ENCODE data around the gene CENPH. TPM values are rescaled to one million over a fixed set of nuclear protein-coding genes. Genes with fewer than 3 reads are reported as not detected.

CENPH gene
- total and polyA plus RNA-seq, 2 of the 8 experiments (the other 6 are each of a cell fraction or from before 2014, with no cell fraction given), result 69.0 to 82.8 TPM

- H3K18ac ChIP-seq (ENCODE audit: extremely low read depth, low read length), result no peak overlapping the region
- WGBS, 2 experiments (ENCODE audit: extremely low coverage in 1 of 2, insufficient coverage in 1 of 2, insufficient read length in 1 of 2, insufficient replicate concordance in 2 of 2, low coverage in 1 of 2, low lambda C conversion rate in 2 of 2, missing lambda C conversion rate in 1 of 2), result 34% methylated on average over 8 of the region's 8 CpGs; no CpG with 5 or more reads in 1 of the 2 experiments
- H3K27me3 ChIP-seq (replicated peaks in 1 of 4; ENCODE audit: control insufficient read depth in 3 of 4, extremely low read depth in 1 of 4, insufficient read depth in 3 of 4, low read length in 3 of 4), result no peaks in the 10 kb centered on the region
- ChIA-PET CTCF (ENCODE audit: partially characterized antibody) (interaction anchor here (1.7 kb wide), 1 partner anchor 11 kb away, joined by 6 read pairs; no protein-coding TSS in a partner anchor), POLR2A (ENCODE audit: partially characterized antibody) (interaction anchor here (0.6 to 3.9 kb wide), 16 partner anchors 10 to 226 kb away, joined by 3 to 34 read pairs (median 8); partner anchors contain the start of genes CCNB1, CDK7, MARVELD2 and SLC30A5)
- peaks cover 8% of the 10 kb centered on the region; the same call in 1 of the 2 replicates for H3K23me2 ChIP-seq (ENCODE audit: low read depth, low read length)
- H3K36me3 ChIP-seq (ENCODE audit: control insufficient read depth in 2 of 4, insufficient read depth in 4 of 4, low read length in 3 of 4), result peaks cover 7 to 23% (median 14%) of the 10 kb centered on the region in 4 experiments
- no peak overlapping the region for H2BK15ac ChIP-seq (ENCODE audit: low read length)
- no peak overlapping the region for H3K56ac ChIP-seq (replicated peaks; ENCODE audit: insufficient read length, low read depth, low read length)
- no peak overlapping the region for H4K8ac ChIP-seq (ENCODE audit: extremely low read depth, insufficient read depth, low read length)
- no peaks in the 10 kb centered on the region for H4K20me1 ChIP-seq (replicated peaks in 1 of 2; ENCODE audit: control insufficient read depth in 1 of 2, insufficient read depth in 2 of 2, low read length in 2 of 2)
- no peak overlapping the region for H2BK20ac ChIP-seq (ENCODE audit: low read length)
- no peak overlapping the region for H2AK5ac ChIP-seq (ENCODE audit: low read depth, low read length)
- no peak overlapping the region for H3K4ac ChIP-seq (replicated peaks; ENCODE audit: insufficient read length, low read depth, low read length)
- peaks cover 0 to 13% of the 10 kb centered on the region in 2 experiments; a peak in 1 of 4 replicates for H3K79me2 ChIP-seq (ENCODE audit: control insufficient read depth in 1 of 2, insufficient read depth in 2 of 2, low read length in 2 of 2)
- H3K23ac ChIP-seq (ENCODE audit: insufficient read length), result no peak overlapping the region
- peak overlapping the region; percentile 84 to 96 (median 92) for H3K4me3 ChIP-seq (ENCODE audit: extremely low read depth in 1 of 4, insufficient read depth in 2 of 4, low read depth in 3 of 4, low read length in 4 of 4)
- H3K27ac ChIP-seq (ENCODE audit: low read depth, low read length), result peak overlapping the region; percentile 98
- no peak overlapping the region for H3K14ac ChIP-seq (ENCODE audit: insufficient read length)
- no peak overlapping the region; the same call in 1 of the 2 replicates for H2BK12ac ChIP-seq (ENCODE audit: low read depth, low read length)
- no peak overlapping the region for H2BK120ac ChIP-seq (replicated peaks; ENCODE audit: low read depth, low read length)
- no peak overlapping the region for H4K91ac ChIP-seq (replicated peaks; ENCODE audit: insufficient read length, low read length)
- H3K4me2 ChIP-seq (ENCODE audit: insufficient read depth in 1 of 2, low read depth in 2 of 2, low read length in 2 of 2), result peak overlapping the region; percentile 81 to 86
- H3K79me1 ChIP-seq (ENCODE audit: low read depth, low read length), result peaks cover 3% of the 10 kb centered on the region
- H2AFZ ChIP-seq (ENCODE audit: low read length), result peak overlapping the region; percentile 99
- DNase-seq (ENCODE audit: low read depth in 1 of 2, low spot score in 2 of 2) (no peak), FAIRE-seq (no peak)
- no peak overlapping the region for H4K5ac ChIP-seq (ENCODE audit: insufficient read length, low read depth, low read length)
- peak overlapping the region; percentile 84 to 99 (median 96) for H3K9ac ChIP-seq (replicated peaks in 1 of 4; ENCODE audit: extremely low read depth in 1 of 4, low read depth in 3 of 4, low read length in 3 of 4)
- no peaks in the 10 kb centered on the region for H3K4me1 ChIP-seq (replicated peaks in 1 of 4; ENCODE audit: control insufficient read depth in 3 of 4, insufficient read depth in 4 of 4, low read length in 3 of 4)
- H3K9me3 ChIP-seq (ENCODE audit: insufficient read depth in 2 of 2, low read depth in 1 of 2, low read length in 1 of 2), result no peaks in the 10 kb centered on the region
- peak overlapping the region; percentile 89 for H2BK5ac ChIP-seq (ENCODE audit: low read depth, low read length)
- TF ChIP-seq RXRA (IDR thresholded peaks at IDR 0.05; ENCODE audit: insufficient read depth, low read depth, low read length) (no peak), EGR1 (IDR thresholded peaks at IDR 0.05; ENCODE audit: borderline replicate concordance, low read depth, low read length) (no peak), BRCA1 (IDR thresholded peaks at IDR 0.05; ENCODE audit: low read depth, low read length) (no peak), HDAC2 (IDR thresholded peaks at IDR 0.05; ENCODE audit: borderline replicate concordance in 1 of 2, low read depth in 2 of 2, low read length in 2 of 2) (no peak), SIN3A (conservative IDR thresholded peaks at IDR 0.05 in 1 of 2, IDR thresholded peaks at IDR 0.05 in 1 of 2; ENCODE audit: low read depth in 1 of 2, low read length in 2 of 2) (no peak), SP2 (IDR thresholded peaks at IDR 0.05; ENCODE audit: low read length) (no peak), SP1 (IDR thresholded peaks at IDR 0.05; ENCODE audit: low read depth, low read length) (no peak), RFX5 (IDR thresholded peaks at IDR 0.05; ENCODE audit: borderline replicate concordance, low read depth, low read length) (no peak), NANOG (IDR thresholded peaks at IDR 0.05; ENCODE audit: insufficient read depth, low read depth, low read length, poor library complexity, severe bottlenecking) (no peak), TEAD4 (IDR thresholded peaks at IDR 0.05; ENCODE audit: low read depth, low read length) (no peak), RNF2 (IDR thresholded peaks at IDR 0.05; ENCODE audit: borderline replicate concordance, low read depth, low read length, missing control alignments, poor library complexity, severe bottlenecking) (no peak)
Measured at GRCh38 chr5:69188811-69189161, 597 bp upstream of the CENPH start.

All from H1 (cell line).